ENCODE measurements around the gene AGBL4. TPM values are rescaled to one million over a fixed set of nuclear protein-coding genes. Genes with fewer than 3 reads are reported as not detected.
"Not testable (repeated sequence)": the region's sequence is repeated elsewhere in the genome, so short reads cannot be mapped to it uniquely, and the experiment has no call there.

The AGBL4 gene
- polyA plus RNA-seq, 3 donors from 2014 or later: not detected

DNA sequence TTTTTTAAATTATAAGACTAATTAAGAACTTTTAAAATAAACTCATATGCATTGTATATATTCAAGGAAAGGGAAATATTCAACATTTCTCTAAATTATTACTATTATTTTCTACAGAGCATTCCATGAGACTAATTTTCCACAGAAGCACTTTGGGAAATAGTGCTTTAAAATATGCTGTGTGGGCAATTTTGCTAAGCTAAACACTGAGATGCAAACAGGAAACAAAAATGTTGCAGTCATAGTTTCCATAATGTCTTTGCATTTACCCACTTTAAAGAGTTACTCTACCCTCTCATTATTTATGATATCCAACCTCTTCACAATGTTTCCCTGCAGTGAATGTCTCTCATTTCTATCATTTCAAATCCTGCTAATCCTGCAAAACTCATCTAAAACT is 977.4 kb downstream of the AGBL4 start:
- H3K36me3 Mint-ChIP-seq: peaks cover 0 to 3% (median 0%) of the 10 kb centered on the region in 3 donors
- no peaks in the 10 kb centered on the region for H3K4me1 Mint-ChIP-seq
- no peak for DNase-seq
- H3K4me3 Mint-ChIP-seq: no peak overlapping the region
- H3K9me3 Mint-ChIP-seq: peaks cover 0 to 1% (median 0%) of the 10 kb centered on the region in 6 donors
- H3K27ac Mint-ChIP-seq: no peak overlapping the region
- peaks cover 0 to 5% (median 0%) of the 10 kb centered on the region in 3 donors for H3K27me3 Mint-ChIP-seq (ENCODE audit: low read depth in 3 of 3)

DNA sequence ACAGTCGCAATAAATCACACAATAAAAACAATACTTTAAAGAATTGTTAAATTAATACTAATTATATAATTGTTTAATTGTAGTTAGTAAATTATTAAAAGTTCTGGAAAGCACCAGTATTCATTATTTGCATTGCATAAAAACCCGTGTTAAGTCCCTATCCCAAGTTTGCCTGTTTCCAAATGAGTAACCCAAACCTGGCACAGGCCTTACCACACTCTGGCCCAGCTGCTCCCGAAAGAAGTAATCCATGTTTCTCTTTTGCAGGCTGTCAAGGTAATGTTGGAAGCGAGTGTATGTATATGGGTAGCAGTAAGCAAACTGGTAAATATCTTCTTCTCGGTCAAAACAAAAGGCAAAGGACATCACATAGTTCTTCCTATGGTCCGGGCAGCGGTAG is 978.4 kb downstream of the AGBL4 start:
- Mint-ChIP-seq H3K36me3 (peaks cover 0 to 3% (median 0%) of the 10 kb centered on the region in 3 donors), H3K4me3 (no peak overlapping the region), H3K27me3 (ENCODE audit: low read depth in 3 of 3) (peaks cover 0 to 5% (median 0%) of the 10 kb centered on the region in 3 donors), H3K27ac (no peak overlapping the region), H3K4me1 (no peaks in the 10 kb centered on the region), H3K9me3 (peaks cover 0 to 1% (median 0%) of the 10 kb centered on the region in 6 donors)
- DNase-seq: no peak

DNA sequence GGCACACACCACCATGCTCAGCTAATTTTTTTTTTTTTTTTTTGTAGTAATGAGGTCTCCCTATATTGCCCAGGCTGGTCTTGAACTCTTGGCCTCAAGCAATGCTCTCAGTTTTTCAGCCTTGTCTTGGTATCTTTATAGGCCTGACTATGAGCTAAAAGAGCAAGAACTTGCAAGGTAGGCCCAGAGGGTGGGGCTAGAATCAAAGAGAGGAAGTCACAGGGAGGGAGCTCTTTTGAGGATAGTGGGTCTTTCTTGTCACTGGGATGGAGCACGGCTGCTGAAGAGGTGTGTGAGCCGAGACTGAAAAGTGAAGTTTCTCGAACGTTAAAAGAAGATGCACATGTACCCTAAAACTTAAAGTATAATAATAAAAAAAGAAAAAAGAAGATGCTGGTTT is 987.1 kb downstream of the AGBL4 start:
- Mint-ChIP-seq H3K36me3 (no peaks in the 10 kb centered on the region), H3K4me1 (no peaks in the 10 kb centered on the region), H3K27me3 (ENCODE audit: low read depth in 3 of 3) (peaks cover 0 to 4% (median 2%) of the 10 kb centered on the region in 3 donors), H3K4me3 (no peak overlapping the region), H3K9me3 (peaks cover 0 to 4% (median 0%) of the 10 kb centered on the region in 6 donors), H3K27ac (no peak overlapping the region)
- DNase-seq: no peak

DNA sequence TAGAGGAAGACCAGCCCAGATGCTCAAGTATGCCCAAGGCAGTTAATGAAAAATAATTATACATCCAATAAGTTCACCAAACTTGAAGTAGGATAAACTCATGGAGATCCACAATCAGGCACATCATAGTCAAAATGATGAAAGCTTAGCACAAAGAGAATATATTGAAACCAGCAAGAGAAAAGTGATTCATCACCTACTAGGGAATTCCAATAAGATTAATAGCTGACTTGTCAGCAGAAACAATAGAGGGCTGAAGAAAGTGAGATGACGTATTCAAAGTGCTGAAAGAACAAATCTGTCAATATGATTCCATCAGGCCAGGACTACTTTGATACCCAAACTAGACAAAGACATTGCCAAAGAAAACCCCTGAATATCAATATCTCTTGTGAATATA is 995.4 kb downstream of the AGBL4 start:
- H3K9me3 Mint-ChIP-seq: peaks cover 4 to 16% (median 11%) of the 10 kb centered on the region in 6 donors
- H3K27ac Mint-ChIP-seq: no peak overlapping the region
- no peaks in the 10 kb centered on the region for H3K4me1 Mint-ChIP-seq
- DNase-seq: no peak
- peaks cover 0 to 6% (median 0%) of the 10 kb centered on the region in 3 donors for H3K27me3 Mint-ChIP-seq (ENCODE audit: low read depth in 3 of 3)
- H3K36me3 Mint-ChIP-seq: peaks cover 0 to 9% (median 3%) of the 10 kb centered on the region in 3 donors
- no peak overlapping the region for H3K4me3 Mint-ChIP-seq

DNA sequence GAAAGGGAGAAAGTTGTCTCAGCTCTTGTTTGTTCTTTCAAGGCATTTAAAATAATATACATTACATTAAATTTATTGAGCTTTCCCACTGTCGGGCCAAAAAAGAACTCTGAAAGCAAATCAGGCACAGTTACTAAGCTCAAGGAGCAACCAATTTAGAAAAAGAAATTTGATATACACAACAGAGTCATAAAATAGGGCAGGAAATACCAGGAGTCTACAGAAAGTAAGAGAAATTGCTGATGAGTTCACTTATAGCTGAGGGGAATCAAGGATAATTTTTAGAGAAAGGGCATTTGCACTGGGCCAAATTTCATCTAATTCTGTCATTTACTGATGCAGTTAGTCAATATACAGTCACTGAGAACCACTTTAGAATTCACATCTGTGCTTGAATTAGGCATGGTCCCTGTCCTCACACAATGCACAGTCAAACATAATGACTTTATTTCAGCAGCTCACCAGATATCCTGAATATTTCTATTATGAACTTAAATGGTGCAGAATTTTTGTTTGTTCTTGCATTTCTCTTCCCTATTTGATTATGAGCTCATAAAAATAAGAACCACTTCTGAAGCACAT is 997.4 kb downstream of the AGBL4 start:
- no peak for DNase-seq
- Mint-ChIP-seq H3K27ac (no peak overlapping the region), H3K4me1 (no peaks in the 10 kb centered on the region), H3K4me3 (no peak overlapping the region), H3K27me3 (ENCODE audit: low read depth in 3 of 3) (peaks cover 0 to 6% (median 0%) of the 10 kb centered on the region in 3 donors), H3K36me3 (peaks cover 0 to 9% (median 3%) of the 10 kb centered on the region in 3 donors), H3K9me3 (peaks cover 4 to 16% (median 11%) of the 10 kb centered on the region in 6 donors)

DNA sequence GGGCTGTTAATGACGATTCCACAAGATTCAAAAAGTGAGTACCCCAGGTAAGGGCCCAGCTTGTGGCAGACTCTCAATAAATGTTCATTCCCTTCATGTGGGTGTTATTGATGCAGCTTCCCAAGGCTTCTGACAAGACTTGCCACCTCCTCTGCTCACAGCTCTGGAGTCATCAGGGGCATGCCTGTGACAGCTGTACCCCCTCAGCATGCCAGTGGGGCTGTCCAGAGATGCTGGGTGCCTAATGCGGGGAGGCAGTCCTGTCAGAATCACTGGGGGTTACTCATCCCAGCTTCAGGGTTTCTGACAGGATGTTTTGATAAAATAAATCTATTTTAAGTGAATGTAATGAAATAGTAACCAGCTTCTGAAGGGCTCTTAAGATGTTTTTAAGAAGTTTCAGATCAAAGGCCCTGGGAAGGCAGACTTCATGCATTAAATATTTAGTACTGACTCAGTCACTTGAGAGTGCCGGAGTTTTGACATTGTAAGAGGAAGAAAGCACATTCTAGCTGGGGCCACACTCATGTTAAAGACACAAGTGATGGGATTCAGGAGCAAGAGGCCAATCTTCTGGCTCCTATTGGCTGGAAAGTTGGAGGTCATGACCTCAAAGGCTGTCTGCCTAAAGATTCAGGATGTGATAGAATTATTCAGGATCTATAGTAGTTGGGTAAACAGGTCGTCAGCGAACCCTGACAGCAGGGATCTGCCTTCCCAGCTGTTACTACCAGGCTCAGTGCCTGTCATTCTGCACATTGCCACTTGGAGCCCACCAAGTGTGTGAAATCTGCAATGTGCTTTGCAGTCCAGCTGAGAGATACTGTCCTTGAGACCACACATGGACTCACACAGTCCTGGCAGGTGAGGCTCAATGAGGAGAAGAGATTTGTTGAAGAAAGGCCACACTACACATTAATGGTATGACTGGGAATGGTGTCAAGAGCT is 1007.5 kb downstream of the AGBL4 start:
- Mint-ChIP-seq H3K36me3 (no peaks in the 10 kb centered on the region), H3K27me3 (ENCODE audit: low read depth in 3 of 3) (peaks cover 0 to 3% (median 0%) of the 10 kb centered on the region in 3 donors), H3K27ac (no peak overlapping the region), H3K4me1 (no peaks in the 10 kb centered on the region), H3K4me3 (no peak overlapping the region), H3K9me3 (no peaks in the 10 kb centered on the region)
- DNase-seq: no peak

DNA sequence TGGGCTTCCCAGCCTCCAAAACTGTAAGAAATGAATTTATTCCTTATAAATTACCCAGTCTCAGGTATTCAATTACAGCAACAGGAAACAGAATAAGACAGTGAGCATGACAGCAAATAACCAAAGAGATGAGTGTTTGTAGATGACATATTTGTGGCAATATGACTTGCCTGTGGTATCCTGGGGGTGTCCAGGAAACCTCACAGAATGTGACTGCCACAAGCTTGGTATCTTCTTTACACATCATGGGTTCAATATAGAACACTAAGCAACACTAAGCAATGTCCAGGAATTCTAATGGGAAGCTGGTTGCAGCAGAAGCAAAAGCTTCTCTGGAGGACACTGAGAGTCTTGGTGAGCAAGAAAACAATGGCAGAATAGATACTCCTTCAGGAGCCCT is 1010.7 kb downstream of the AGBL4 start:
- Mint-ChIP-seq H3K27ac (no peak overlapping the region), H3K27me3 (ENCODE audit: low read depth in 3 of 3) (peaks cover 0 to 3% (median 0%) of the 10 kb centered on the region in 3 donors), H3K36me3 (no peaks in the 10 kb centered on the region), H3K4me3 (no peak overlapping the region), H3K9me3 (no peaks in the 10 kb centered on the region), H3K4me1 (no peaks in the 10 kb centered on the region)
- no peak for DNase-seq

DNA sequence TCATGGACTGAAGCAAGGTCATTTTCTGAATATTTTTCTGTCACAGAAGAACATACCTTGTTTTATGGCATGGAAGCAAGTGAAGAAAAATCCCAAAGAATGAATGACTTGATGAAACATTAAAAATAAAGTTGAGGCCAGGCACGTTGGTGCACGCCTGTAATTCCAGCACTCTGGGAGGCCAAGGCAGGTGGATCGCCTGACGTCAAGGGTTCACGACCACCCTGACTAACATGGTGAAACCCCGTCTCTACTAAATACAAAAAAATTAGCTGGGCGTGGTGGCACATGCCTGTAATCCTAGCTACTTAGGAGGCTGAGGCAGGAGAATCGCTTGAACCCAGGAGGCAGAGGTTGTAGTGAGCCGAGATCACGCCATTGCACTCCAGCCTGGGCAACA is 1020.8 kb downstream of the AGBL4 start:
- not testable (repeated sequence) for H3K36me3 Mint-ChIP-seq; H3K4me3 Mint-ChIP-seq; H3K4me1 Mint-ChIP-seq; DNase-seq; H3K27ac Mint-ChIP-seq; H3K27me3 Mint-ChIP-seq (ENCODE audit: low read depth in 3 of 3)
- peaks cover 0 to 11% (median 4%) of the 10 kb centered on the region in 6 donors for H3K9me3 Mint-ChIP-seq

DNA sequence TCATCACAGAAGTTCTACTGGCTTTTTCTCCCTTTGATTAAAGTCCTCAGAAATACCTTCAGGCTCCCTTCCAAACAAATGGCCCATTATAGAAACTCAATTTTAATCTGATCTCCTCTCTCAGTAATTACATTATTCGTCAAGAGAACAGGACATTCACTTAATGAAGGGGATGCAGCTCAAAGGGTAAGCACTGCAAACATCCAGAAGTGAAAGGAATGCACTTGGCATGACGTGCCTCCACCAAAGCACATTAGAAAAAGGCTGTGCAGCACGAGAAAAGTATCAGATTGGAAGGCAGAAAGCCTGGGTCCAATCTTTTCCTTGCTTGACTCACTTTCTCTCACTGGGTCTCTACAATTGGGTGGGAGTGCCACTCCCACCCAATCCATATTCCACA is 1024.4 kb downstream of the AGBL4 start:
- Mint-ChIP-seq H3K4me3 (no peak overlapping the region), H3K27me3 (ENCODE audit: low read depth in 3 of 3) (no peaks in the 10 kb centered on the region), H3K9me3 (peaks cover 0 to 4% (median under 1%) of the 10 kb centered on the region in 6 donors), H3K4me1 (no peaks in the 10 kb centered on the region), H3K27ac (no peak overlapping the region), H3K36me3 (no peaks in the 10 kb centered on the region)
- no peak for DNase-seq

DNA sequence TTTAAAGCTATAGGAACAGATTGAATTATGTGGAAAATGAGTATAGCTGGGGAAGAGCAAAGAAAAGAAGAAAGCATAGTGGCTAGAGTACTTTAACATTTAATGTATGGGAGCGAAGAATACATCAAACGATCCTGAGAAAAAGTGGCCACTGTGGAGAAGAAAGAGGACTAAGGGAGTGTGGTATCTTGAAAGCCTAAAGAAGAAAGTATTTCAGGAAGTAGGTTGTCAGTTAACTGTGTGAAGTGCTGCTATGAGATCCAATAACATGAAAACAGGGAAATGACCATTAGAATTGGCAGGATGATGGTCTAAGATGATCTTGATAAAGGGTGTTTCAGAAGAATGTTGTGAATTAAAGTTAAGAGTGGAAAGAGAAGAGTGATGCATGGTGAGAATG is 1027.4 kb downstream of the AGBL4 start:
- peaks cover 0 to 3% (median 0%) of the 10 kb centered on the region in 3 donors for H3K27me3 Mint-ChIP-seq (ENCODE audit: low read depth in 3 of 3)

DNA sequence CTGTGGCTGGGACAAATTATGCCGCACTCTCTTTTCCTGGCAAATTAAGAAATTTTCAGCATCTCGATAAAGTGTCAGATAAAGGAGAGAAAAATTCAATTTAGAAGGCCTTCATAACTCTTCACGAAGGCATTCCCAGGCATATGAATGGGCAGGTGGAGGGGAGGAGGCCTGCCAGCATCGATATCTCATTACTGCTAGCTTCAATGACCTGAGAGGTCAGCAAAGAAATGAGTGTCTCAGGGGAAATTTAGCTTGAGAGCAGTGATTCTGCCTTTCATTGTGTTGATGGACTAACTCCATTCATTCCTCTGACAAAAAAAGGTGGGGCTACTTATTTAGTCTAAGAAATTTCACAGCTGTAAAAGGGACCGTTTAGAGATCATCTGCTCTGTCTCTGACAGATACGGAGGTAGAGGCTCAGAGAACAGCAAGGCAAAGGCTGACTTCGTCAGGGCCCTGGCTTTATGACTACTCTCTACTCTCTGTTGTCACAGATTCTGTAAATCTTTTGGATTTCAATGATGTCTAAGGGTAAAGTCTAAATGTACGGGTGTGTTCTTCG is 1035.0 kb downstream of the AGBL4 start:
- no peak for DNase-seq
- no peak overlapping the region for H3K27ac Mint-ChIP-seq
- H3K36me3 Mint-ChIP-seq: no peaks in the 10 kb centered on the region
- H3K9me3 Mint-ChIP-seq: peaks cover 0 to 18% (median 10%) of the 10 kb centered on the region in 6 donors
- H3K27me3 Mint-ChIP-seq (ENCODE audit: low read depth in 3 of 3): peaks cover 0 to 6% (median 0%) of the 10 kb centered on the region in 3 donors
- no peak overlapping the region for H3K4me3 Mint-ChIP-seq
- H3K4me1 Mint-ChIP-seq: no peaks in the 10 kb centered on the region

More for the DNA sequence above, 1027.4 kb downstream of the AGBL4 start:
- H3K9me3 Mint-ChIP-seq: peaks cover 0 to 13% (median 5%) of the 10 kb centered on the region in 6 donors
- H3K27ac Mint-ChIP-seq: no peak overlapping the region
- no peak overlapping the region for H3K4me3 Mint-ChIP-seq
- peaks cover 0 to 3% (median 3%) of the 10 kb centered on the region in 3 donors for H3K36me3 Mint-ChIP-seq
- H3K4me1 Mint-ChIP-seq: no peaks in the 10 kb centered on the region
- no peak for DNase-seq

DNA sequence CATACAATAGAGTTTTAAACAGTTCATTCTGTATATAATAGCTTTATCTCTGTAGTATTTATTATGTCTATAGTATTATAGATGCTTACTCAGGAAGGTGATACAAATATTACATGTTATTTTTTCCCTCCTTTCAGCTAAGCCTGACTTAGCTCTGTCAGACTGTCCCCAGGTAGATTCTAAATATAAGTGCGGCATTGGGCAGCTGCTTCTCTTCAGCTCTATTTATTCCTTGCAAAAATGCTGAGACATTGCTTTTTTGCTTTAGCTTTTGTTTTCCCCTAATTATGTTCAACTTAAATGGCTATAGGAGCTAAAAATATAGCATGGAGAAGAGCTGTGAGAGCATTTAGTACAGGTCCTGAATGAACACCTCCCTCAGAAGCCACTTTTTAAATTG is 1043.8 kb downstream of the AGBL4 start:
- peaks cover 0 to 3% (median 0%) of the 10 kb centered on the region in 3 donors for H3K36me3 Mint-ChIP-seq
- no peaks in the 10 kb centered on the region for H3K4me1 Mint-ChIP-seq
- H3K27me3 Mint-ChIP-seq (ENCODE audit: low read depth in 3 of 3): peaks cover 2 to 3% (median 3%) of the 10 kb centered on the region in 3 donors
- H3K27ac Mint-ChIP-seq: no peak overlapping the region
- peaks cover 0 to 11% (median 0%) of the 10 kb centered on the region in 6 donors for H3K9me3 Mint-ChIP-seq
- no peak overlapping the region for H3K4me3 Mint-ChIP-seq
- no peak for DNase-seq

DNA sequence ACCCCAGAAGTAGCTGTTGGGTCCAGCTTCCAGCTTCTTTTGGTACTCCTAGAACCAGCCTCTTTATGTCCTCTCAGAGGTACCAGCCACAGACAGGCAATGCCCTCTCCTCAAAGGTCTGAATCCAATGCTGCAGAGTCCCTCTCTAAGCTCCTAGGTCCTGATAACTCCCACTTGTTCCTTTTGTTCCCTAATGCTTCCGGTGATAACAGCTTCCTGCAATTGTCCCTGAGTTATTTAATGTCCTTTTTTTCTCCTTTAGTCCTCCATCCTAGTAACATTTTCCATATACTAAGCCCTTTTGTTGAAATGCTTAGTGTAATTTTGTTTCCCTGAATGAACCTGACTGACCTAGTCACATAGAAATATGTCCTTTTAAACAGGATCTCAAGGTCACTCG is 1045.3 kb downstream of the AGBL4 start:
- Mint-ChIP-seq H3K4me3 (no peak overlapping the region), H3K27me3 (ENCODE audit: low read depth in 3 of 3) (peaks cover 0 to 3% (median 3%) of the 10 kb centered on the region in 3 donors), H3K4me1 (no peaks in the 10 kb centered on the region), H3K36me3 (peaks cover 0 to 3% (median 0%) of the 10 kb centered on the region in 3 donors), H3K9me3 (peaks cover 0 to 4% (median 0%) of the 10 kb centered on the region in 6 donors), H3K27ac (no peak overlapping the region)
- no peak for DNase-seq

DNA sequence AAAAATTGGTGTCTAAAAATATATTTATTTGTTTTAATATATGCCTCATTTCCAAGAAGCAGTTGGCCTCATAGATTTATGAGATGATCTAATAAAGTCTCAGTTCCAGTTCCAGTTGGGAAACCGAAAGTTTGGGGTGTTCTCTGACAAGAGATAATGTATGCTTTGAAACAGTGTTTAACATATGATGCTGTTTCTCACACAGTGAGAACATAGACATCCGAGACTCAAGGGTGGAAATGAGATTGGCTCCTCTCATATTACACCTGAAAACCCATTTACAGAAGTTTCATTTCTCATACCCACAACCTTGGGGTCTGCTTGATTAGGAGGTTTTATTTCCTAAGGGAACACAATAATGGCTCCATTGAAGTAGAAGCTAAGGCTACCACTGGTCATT is 1046.5 kb downstream of the AGBL4 start:
- no peak overlapping the region for H3K27ac Mint-ChIP-seq
- H3K4me1 Mint-ChIP-seq: no peaks in the 10 kb centered on the region
- peaks cover 0 to 3% (median 0%) of the 10 kb centered on the region in 3 donors for H3K36me3 Mint-ChIP-seq
- no peak for DNase-seq
- peaks cover 0 to 4% (median 0%) of the 10 kb centered on the region in 6 donors for H3K9me3 Mint-ChIP-seq
- peaks cover 0 to 3% (median 3%) of the 10 kb centered on the region in 3 donors for H3K27me3 Mint-ChIP-seq (ENCODE audit: low read depth in 3 of 3)
- no peak overlapping the region for H3K4me3 Mint-ChIP-seq

Measured in immature natural killer cell (primary cell).